Neural crest cell (in vitro differentiated cells): Measurements from ENCODE around the gene MICU2. TPM values are rescaled to one million over a fixed set of nuclear protein-coding genes. Genes with fewer than 3 reads are reported as not detected.

Experiments used
- DNase-seq: peaks from one replicate; pipeline ENCODE4 v3.0.0; 2021; ENCODE audit warnings: low read depth, mixed read lengths, low spot score
- H3K27ac Mint-ChIP-seq: one replicate; pipeline ENCODE4 v1.8.0; 2021; ENCODE audit warnings: mild to moderate bottlenecking, mixed read lengths; ENCODE audit not compliant: unreplicated experiment
- H3K27me3 Mint-ChIP-seq: 2 replicates; pipeline ENCODE4 v1.8.0; 2021; ENCODE audit warnings: low read depth, mild to moderate bottlenecking, mixed read lengths
- H3K36me3 Mint-ChIP-seq: 2 replicates; pipeline ENCODE4 v1.8.0; 2021; ENCODE audit warnings: low read depth, mild to moderate bottlenecking, mixed read lengths
- H3K4me1 Mint-ChIP-seq: 2 replicates; pipeline ENCODE4 v1.8.0; 2021; ENCODE audit warnings: mixed read lengths
- H3K4me3 Mint-ChIP-seq: one replicate; pipeline ENCODE4 v1.8.0; 2021; ENCODE audit warnings: mild to moderate bottlenecking, mixed read lengths
- H3K9me3 Mint-ChIP-seq: 2 replicates; pipeline ENCODE4 v1.8.0; 2021; ENCODE audit warnings: mixed read lengths
- CTCF ChIP-seq: fragments of 200-600 bp; sonication (generic); conservative IDR thresholded peaks from 2 replicates; pipeline ENCODE4 v1.5.0; 2021; ENCODE audit warnings: antibody characterized with exemption, mild to moderate bottlenecking
- total RNA-seq: library from RNA; stranded (reverse); gene quantifications from 2 replicates; pipeline ENCODE4 v1.2.1, GENCODE V29; 2021

Gene MICU2
- total RNA-seq, 1 donor from 2014 or later = 34.1 TPM

- Mint-ChIP-seq H3K4me3 (peak overlapping the region; percentile 24), H3K4me1 (peaks cover 30% of the 10 kb centered on the region), H3K27ac (peak overlapping the region; percentile 76), H3K36me3 (no peaks in the 10 kb centered on the region), H3K27me3 (no peaks in the 10 kb centered on the region), H3K9me3 (no peaks in the 10 kb centered on the region)
- TF ChIP-seq CTCF = no peak
- DNase-seq = peak; percentile 27
Measured at GRCh38 chr13:21616880-21617279, 12.9 kb upstream of the MICU2 start.

- no peak for TF ChIP-seq CTCF
Measured at GRCh38 chr13:21616205-21616866, 12.4 kb upstream of the MICU2 start.

GRCh38 chr13:21615427-21615826, 11.5 kb upstream of the MICU2 start:
- H3K9me3 Mint-ChIP-seq = no peaks in the 10 kb centered on the region
- peaks cover 23% of the 10 kb centered on the region for H3K4me1 Mint-ChIP-seq
- H3K27ac Mint-ChIP-seq = no peak overlapping the region
- H3K4me3 Mint-ChIP-seq = no peak overlapping the region
- TF ChIP-seq CTCF = no peak
- no peak for DNase-seq
- no peaks in the 10 kb centered on the region for H3K27me3 Mint-ChIP-seq
- no peaks in the 10 kb centered on the region for H3K36me3 Mint-ChIP-seq

More at GRCh38 chr13:21616205-21616866, 12.4 kb upstream of the MICU2 start:
- peak overlapping the region; percentile 76 for H3K27ac Mint-ChIP-seq
- no peaks in the 10 kb centered on the region for H3K27me3 Mint-ChIP-seq
- H3K36me3 Mint-ChIP-seq = no peaks in the 10 kb centered on the region
- H3K9me3 Mint-ChIP-seq = no peaks in the 10 kb centered on the region
- no peak for DNase-seq
- H3K4me1 Mint-ChIP-seq = peaks cover 30% of the 10 kb centered on the region
- H3K4me3 Mint-ChIP-seq = peak overlapping the region; percentile 24

GRCh38 chr13:21613791-21614190, 9.8 kb upstream of the MICU2 start:
- Mint-ChIP-seq H3K9me3 (no peaks in the 10 kb centered on the region), H3K27me3 (no peaks in the 10 kb centered on the region), H3K4me1 (peaks cover 23% of the 10 kb centered on the region), H3K27ac (no peak overlapping the region), H3K4me3 (no peak overlapping the region), H3K36me3 (no peaks in the 10 kb centered on the region)
- TF ChIP-seq CTCF = no peak
- no peak for DNase-seq

- no peaks in the 10 kb centered on the region for H3K9me3 Mint-ChIP-seq
- no peak for DNase-seq
- peaks cover 4% of the 10 kb centered on the region for H3K27me3 Mint-ChIP-seq
- no peak for TF ChIP-seq CTCF
- no peaks in the 10 kb centered on the region for H3K36me3 Mint-ChIP-seq
- H3K4me3 Mint-ChIP-seq = no peak overlapping the region
- H3K27ac Mint-ChIP-seq = no peak overlapping the region
- peaks cover 24% of the 10 kb centered on the region for H3K4me1 Mint-ChIP-seq
Measured at GRCh38 chr13:21611385-21611784, 7.4 kb upstream of the MICU2 start.
